ENCODE results near the gene SMDT1.
A peak's percentile ranks its signal among the peaks of the same experiment; 100 is the strongest.
"Not testable (repeated sequence)": the region's sequence is repeated elsewhere in the genome, so short reads cannot be mapped to it uniquely, and the experiment has no call there.

SMDT1 gene

DNA sequence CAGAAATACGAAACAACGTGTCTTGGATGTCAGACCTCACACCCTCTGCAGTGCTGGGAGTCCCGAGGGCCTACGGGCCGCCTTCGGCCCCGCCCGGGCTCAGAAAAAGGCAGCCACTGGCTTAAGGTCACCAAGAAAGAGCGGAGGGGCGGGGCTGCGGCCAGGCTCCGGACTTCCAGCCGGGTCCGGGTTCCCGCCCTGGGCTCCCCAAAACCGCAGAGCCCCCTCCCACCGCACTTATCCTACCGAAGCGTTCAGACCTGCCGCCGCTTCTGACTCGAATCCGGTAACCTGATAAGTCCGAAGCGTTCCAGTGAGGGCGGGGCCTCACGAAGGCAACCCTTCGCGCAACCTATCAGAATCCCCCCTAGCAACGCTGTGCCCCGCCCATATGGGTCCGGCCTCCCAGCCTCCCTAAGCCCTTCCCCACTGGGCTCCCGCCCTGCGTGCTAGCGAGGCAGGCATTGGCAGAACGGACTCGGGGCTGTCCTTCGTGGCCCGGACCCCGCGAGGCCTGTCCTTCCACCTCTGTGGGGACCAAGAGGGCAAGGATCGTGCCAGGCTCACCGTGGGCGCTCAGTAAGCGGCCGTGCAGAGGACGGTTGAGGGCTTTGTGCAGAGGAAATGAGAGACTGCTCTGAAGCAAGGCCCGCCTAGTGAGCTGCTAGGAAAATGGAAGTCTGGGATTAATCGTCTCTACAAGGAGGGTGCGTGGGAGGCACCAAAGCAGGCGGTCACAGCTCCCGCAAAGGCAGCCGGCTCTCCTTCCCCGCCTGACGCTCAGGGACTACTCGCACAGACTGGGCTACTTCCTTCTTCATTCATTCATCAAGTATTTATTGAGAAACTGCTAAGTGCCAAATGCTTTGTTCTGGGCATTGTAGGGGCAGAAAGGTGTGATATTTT lies 8.7 kb upstream of the SMDT1 start, which contains the start of gene NAGA:
TSS of gene NAGA (minus strand) at position 296 of the 906 bp plus-strand sequence. CDS start 515 bp downstream, outside the sequence.
- DNase-seq (ENCODE audit: low read depth), result peak; percentile 98

DNA sequence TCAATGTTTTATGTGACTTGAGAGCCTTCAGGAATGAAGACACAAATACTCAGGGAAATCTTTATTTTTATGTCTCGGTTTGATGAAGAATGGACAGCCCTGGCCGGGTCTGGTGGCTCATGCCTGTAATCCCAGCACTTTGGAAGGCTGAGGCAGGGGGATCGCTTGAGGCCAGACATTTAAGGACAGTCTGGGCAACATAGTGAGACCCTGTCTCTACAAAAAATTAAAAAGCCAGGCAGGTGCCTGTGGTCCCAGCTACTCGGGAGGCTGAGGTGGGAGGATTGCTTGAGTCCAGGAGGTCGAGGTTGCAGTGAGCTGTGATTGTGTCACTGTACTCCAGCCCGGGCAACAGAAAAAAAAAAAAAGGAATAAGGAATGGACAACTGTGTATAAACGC lies 8.0 kb upstream of the SMDT1 start:
- DNase-seq (ENCODE audit: low read depth), result not testable (repeated sequence)

DNA sequence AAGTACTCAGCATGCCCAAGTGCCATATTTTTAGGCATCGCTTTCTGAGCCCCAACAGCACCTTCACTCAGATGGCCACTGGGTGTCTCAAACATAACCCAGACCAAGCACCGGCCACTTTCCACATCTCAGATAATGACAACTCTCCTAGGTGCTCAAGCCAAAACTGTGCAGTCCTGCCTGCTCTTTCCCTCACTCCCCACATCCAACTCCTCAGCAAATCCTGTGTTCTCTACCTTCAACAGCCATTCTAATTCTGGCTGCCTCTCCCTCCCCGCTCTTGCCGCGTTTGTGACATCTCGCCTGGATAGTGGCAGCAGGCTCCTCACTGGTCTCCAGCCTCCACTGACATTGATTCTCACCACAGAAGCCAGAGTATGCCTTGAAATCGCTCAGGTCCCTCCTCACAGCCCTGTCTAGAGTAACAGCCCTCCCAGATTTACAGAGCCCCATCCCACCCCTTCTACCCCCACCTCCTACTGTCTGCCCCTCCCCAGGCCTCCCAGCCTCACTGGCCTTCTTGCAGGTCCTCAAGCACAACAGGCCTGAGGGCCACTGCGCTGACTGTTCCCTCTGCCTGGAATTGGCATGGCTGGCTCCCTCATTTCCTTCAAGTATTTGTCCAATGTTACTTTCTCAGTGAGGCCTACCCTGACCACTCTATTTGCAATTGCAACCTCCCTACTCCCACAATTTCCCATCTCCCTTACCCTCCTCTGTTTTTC lies 6.7 kb upstream of the SMDT1 start:
- DNase-seq (ENCODE audit: low read depth), result no peak

DNA sequence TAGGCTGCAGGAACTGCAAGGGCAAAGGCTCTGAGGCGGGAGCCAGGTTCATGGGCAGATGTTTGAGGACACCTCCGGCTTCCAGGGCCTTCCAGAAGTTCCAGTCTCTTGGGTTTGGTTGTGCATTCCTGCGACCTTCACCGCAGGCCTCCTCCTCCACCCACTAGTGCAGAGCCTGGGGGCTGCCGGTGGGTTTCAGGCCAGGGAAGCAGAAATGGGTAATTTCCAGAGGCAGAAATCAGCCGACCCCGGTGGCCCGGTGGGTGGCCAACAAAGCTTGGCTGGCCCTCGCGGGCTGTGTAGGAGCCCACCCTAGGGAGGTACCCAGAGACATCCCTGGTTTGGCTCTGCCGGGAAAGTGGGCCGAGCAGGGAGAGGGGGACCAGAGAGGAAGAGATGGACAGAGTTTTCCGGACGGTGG lies 5.9 kb upstream of the SMDT1 start:
- DNase-seq (ENCODE audit: low read depth), result no peak

DNA sequence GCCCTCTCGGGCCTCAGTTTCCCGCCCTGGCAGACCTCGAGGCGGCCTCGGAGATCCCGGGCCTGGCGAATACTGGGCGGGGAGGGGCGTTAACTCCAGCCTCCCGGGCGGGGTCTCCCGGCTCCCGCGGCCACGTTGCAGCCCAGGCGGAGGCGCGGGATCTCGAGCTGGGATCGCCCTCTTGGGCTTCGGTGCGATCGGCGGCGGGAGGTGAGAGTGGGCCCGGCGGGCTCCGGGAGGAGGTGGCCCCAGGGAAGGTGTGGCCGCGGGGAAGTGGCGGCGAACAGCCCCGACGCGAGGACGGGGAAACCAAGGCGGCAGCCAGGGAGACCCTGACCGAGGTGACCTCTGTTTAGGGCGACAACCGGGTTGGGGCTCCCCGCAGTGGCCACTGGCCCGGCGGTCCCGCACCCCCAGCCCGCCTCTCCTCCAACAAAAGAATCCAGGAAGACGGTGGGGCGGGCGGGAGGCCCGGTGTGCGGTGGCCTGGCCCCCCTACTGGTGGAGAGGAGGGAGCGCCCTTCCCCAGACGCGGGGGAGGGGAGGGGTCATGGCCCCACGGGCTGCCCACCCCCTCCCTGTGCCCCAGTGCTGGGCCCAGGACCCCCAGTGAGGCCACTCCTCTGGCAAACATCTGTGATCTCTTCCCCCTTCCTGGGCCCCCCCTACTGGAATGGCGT lies 5.2 kb upstream of the SMDT1 start, which contains the start of gene PHETA2:
TSS of gene PHETA2 (plus strand) at position 117 of the 680 bp plus-strand sequence. CDS start 3,046 bp downstream, outside the sequence.
- DNase-seq (ENCODE audit: low read depth), result no peak

DNA sequence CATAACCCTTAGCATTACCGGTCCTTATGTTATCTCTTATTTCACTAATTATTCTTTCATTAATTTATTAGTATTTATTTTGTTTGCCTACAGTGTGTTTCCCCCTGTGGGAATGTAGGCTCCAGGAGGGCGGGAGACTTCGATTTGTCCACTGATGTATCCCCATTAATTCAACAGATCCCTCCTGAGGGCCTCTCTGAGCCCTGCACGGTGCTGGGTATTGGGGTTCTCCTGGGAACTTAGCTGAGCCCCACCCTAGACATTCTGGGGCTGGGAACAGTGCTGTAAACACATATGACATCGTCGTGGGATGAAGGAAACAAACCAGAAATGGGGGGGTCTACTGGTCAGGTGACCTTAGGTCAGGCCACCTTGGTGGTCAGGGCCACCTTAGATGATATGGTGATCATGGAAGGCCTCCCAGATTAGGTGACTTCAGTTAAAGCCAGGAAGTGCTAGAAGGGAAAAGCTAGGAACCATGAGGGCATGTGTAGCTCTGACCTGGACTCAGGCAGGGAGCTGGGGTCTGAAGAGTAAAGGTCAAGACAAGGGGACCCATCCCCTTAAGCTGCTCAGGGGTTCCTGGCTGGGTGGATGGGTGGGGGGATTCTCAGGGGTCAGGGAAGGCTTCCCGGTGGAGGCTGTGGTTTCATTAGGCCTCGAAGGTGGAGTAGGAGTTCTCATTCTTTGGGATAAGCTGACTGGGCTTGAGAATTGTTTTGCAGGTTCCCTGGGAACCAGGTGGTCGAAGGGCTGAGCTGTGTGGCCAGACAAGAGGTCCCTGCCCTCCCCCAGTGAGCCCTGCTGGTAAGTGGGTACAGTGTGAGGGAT lies 4.4 kb upstream of the SMDT1 start:
- DNase-seq (ENCODE audit: low read depth), result no peak

DNA sequence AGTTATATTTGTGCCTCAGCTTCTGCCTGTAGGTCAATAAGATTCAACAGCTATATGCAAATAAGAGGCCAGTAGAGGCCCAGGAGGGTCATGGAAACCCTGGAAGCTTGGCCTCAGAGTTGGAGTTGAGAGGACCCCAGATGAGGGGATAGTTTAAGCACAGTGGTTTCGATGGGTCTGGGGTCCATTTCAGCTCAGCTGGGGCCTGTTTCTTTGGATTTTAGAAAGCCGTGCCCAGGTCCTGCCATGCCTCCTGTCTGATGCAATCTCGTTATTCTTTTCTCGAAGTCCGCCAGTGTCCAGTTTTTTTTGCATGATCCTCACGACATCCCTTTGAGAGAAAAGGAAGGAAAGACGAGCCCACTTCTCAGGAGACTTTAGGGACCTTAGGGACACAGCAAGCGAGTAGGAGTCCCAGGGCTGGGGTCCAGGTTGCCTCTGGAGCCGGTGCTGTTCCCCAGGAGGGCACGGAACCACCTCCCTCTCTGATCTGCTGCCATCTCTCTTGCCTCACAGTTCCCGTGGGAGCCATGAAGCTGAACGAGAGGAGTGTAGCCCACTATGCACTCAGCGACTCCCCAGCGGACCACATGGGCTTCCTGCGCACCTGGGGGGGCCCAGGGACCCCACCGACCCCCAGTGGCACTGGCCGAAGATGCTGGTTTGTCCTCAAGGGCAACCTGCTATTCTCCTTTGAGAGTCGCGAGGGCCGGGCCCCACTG lies 2.6 kb upstream of the SMDT1 start:
- no peak for DNase-seq (ENCODE audit: low read depth)

DNA sequence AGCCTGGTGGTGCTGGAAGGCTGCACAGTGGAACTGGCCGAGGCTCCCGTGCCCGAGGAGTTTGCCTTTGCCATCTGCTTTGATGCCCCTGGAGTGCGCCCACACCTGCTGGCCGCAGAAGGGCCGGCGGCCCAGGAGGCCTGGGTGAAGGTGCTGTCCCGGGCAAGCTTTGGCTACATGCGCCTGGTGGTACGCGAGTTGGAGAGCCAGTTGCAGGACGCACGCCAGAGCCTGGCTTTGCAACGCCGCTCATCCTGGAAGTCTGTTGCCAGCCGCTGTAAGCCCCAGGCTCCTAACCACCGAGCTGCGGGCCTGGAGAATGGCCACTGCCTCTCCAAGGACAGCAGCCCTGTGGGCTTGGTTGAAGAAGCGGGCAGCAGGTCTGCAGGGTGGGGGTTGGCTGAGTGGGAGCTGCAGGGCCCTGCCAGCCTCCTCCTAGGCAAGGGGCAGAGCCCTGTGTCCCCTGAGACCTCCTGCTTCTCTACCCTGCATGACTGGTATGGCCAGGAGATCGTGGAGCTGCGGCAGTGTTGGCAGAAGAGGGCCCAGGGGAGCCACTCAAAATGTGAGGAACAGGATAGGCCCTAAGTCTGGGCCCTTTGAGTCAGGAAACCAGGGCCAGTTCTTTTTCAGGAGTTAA lies 1.9 kb upstream of the SMDT1 start:
- DNase-seq (ENCODE audit: low read depth), result no peak

DNA sequence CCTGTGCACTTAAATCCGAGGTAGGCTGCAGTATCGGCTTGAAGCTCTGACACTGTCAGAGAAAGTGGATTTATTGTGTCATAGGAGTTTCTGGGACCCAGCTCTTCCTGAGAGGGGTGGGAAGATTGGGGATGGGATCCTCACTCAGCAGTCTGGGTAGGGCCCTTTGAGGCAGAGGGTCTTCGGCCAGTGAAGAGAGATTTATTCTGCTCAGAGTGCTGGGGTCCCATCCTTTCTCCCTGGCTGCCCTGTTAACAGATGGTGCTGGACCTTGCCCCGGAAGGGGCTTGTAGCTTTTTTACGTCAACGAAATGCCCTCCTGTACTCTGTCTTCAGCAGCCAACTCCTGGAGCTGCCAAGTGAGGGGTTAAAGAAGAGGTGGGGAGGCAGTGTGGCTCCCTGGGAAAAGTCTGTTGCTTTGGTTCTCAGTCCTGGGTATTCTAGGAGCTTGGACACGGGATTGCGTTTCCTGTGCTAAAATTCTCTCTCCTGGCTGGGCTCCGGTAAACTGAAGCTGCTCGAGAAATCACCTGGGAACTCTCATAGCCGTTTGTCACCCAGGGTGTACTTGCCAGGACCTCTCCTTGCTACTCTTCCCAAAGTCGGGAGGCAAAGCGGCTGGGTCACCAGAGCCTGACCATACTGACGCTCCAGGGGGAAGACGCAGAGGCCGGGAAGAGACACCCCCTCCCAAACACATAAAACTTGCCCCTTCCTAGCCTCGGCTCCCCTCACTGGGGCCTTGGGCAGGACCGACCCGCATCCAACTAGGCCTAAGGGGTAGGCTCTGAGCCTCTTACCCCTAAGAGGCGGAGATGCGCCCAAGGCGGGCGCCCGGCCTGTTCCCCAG lies 806 bp upstream of the SMDT1 start:
- DNase-seq (ENCODE audit: low read depth), result no peak

DNA sequence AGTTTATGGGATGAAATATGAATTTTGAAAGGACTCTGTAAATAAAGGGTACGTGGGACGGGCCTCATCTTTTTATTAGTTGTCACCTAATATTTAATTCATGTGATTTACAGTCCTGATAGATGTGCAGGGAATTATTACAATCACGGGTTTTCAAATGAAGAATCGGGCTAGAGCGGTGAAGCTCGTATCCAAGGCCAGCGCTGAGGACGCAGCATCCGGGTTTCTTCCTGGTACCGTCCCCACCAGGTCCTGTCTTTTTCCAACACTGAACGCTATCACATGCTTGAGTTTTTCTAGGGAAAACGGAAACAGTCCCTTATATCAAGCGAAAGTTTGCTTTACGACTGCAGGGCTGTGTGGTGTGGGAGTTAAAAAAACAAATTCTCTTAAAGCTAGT lies 787 bp downstream of the SMDT1 start:
- peak; percentile 40 for DNase-seq (ENCODE audit: low read depth)

DNA sequence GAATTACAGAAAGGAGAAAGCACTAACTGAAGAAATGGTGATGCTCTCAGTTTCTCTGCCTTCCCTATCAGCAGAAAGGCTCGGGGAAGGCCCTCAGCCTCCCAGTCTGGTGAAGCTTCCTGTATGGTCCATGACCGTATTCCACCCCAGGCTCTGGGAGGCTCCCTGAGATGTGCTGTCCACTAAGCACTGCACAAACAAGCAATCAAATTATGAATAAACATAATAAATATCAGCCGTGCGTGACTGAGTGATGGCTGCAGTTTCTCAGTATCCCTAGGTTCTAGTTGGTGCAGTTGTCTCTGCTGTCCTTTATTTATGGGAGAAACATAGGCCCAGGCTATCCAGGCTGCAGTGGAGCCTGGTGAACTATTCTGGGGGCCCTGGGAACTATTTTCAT lies 3.6 kb downstream of the SMDT1 start:
- no peak for DNase-seq (ENCODE audit: low read depth)

DNA sequence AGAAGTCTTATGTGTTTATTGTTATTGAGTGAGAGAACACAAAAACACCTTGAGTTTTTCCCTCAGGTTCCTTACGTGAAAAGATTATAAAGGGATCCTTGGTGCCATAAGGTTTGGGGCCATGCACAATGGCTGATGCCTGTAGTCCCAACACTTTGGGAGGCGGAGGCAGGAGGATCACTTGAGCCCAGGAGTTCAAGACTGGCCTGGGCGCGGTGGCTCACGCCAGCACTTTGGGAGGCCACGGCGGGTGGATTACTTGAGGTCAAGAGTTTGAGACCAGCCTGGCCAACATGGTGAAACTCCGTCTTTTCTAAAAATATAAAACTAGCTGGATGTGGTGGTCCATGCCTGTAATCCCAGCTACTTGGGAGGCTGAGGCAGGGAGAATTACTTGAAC lies 5.4 kb downstream of the SMDT1 start:
- no peak for DNase-seq (ENCODE audit: low read depth)

DNA sequence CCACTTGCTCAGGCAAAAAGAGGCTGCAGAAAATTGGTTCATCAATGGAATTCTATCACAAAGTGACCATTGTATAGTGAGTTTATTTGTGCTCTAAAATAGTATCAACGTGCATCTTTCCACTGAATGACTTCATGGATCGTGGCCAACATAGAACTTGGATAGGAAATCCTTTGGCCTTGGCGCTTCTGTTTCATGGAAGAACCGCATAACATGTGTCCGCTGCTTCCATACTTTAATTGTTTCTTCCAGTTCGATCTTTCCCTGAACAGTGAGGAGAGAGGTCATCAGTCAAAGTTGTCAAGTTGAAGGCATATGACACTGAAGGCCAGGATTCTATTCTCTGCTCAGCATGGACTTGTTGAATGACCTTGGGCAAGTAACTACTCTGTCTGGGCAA lies 6.6 kb downstream of the SMDT1 start:
- no peak for DNase-seq (ENCODE audit: low read depth)

DNA sequence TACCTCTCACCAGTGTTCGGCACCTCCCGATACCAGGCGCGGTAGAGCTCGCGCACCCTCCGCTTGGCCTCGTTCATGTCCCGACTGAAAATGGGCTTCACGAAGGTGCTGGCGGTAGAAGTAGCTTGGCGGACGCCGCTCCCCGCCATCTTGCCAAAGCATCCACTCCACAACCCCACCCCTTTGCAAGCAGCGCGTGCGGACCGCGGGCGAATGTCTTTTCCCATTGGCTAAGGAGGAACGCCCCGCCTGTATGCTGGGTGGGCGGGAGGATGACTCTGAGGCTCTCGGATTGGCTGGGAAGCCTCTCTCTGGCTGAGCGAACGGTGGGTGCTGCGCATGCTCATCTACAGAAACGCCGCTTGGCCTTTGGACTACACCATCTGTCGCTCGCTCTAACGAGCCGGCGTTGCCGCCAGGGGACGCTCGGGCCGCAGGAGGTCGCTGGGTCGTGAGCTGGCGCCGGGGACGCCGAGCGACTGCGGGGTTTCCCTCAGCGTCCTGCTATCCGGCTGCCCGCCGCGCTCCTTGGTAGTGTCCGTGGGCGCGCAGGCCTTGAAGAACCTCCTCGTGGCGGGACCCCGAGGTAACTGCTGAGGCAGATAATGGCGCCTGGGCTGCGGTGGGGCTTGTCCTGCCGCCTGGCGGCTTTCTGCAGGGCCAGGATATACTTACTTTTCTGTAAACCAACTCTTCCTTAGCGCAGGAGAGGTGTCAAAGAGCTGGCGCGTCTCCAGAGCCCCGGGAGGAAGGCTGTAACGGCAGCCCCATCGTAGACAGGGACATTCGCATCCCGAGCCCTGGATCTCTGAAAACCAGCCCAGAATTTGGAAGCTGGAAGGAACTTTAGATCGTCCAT lies 11.3 kb downstream of the SMDT1 start, which contains the start of gene NDUFA6:
TSS of gene NDUFA6 (minus strand) at position 177 of the 859 bp plus-strand sequence. CDS start at position 149, 28 bp downstream.
- peak; percentile 98 for DNase-seq (ENCODE audit: low read depth)

DNA sequence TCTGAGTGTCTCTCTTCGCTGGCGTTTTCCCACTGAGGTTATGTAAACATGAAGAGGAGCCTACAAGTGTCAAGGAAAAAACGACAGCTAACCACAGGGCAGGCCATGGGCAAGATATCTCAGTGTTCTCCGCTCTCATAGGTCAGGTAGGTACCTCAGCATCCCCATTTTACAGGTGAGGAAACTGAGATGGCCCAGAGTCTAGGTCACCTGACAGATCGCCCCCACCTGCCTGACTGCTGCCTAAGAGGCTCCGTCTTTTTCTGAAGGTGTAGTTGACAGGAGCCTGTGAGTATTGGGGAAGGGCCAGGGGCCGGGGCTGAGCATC lies 11.9 kb downstream of the SMDT1 start:
- no peak for DNase-seq (ENCODE audit: low read depth)

DNA sequence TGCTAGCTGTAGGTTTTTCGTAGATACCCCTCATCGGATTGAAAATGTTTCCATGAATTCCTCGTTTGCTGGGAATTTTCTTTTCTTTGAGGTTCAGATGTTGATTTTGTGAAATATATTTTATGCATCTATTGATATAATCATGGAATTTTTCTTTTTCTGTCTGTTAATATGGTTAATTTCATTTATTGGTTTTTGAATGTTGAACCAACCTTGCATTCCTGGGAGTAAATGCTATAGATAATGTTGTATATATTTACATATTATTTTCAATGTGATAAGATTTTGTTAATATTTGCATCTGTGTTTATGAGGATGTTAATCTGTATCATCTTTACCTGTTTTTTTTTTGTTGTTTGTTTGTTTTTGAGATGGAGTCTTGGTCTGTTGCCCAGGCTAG lies 21.7 kb downstream of the SMDT1 start:
- DNase-seq (ENCODE audit: low read depth), result no peak

DNA sequence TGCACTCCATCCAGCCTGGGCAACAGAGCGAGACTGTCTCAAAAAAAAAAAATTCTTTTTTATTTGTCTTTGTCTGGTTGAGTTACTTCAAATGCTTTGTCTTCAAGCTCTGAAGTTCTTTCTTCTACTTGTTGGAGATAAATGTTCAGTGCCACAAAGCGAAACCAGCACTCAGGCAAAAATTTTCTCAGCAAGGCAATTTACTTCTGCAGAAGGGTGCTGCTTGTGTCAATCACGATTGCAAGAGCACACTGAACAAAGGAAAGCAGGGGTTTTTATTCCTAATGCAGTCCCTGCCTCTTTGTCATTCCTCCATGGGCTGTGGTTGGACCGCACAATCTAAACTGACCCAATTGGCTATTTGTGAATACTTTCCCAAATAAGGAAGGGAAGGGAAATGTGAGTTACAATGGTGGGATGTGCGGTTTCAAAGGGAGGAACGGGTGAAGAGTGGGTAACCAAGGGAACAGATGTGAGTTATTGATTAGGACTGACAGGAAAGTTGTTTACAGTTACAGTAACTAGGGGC lies 24.9 kb downstream of the SMDT1 start:
- not testable (repeated sequence) for DNase-seq (ENCODE audit: low read depth)

DNA sequence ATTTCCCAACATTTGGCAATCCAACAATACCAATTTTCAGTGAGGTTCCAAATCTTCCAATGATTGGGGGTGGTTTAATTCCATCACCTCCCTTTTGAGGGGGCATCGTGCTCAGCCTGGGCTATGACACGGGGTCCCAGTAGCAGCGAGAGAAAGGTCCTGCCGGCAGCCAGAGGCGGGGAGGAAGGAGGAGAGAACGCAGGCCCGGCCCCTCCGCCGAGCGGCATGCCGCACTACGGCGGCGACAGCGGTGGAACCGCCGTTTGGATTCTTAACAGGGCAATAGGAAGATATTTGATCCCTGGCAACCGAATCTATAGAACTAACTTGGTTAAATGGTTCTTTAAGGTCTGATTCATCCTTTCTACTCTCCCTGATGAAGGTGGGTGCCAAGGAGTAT lies 29.3 kb downstream of the SMDT1 start:
- no peak for DNase-seq (ENCODE audit: low read depth)
